GM21825 (cell line): ENCODE data around the gene ABHD1.
"Not testable (repeated sequence)": the region's sequence is repeated elsewhere in the genome, so short reads cannot be mapped to it uniquely, and the experiment has no call there.

Experiments used
- ATAC-seq: cut with Tn5 transposase; IDR thresholded peaks from one replicate; pipeline ENCODE4 v1.9.1; 2021; ENCODE audit warnings: mild to moderate bottlenecking, moderate library complexity; ENCODE audit not compliant: unreplicated experiment

ABHD1 gene

GRCh38 chr2:27123302-27124150, at the start of gene ABHD1:
TSS of gene ABHD1 (plus strand) at chr2:27123815. CDS start at chr2:27123949, 134 bp downstream.
- no peak for ATAC-seq

GRCh38 chr2:27074738-27075565, 48.7 kb upstream of the ABHD1 start:
- no peak for ATAC-seq

- not testable (repeated sequence) for ATAC-seq
Measured at GRCh38 chr2:27075566-27075871, 48.1 kb upstream of the ABHD1 start.

GRCh38 chr2:27076323-27076722, 47.3 kb upstream of the ABHD1 start:
- ATAC-seq, result no peak

- no peak for ATAC-seq
Measured at GRCh38 chr2:27077231-27077630, 46.4 kb upstream of the ABHD1 start.

- ATAC-seq, result no peak
Measured at GRCh38 chr2:27078267-27079194, 45.1 kb upstream of the ABHD1 start, which contains the start of gene EMILIN1. TSS of gene EMILIN1 (plus strand) at chr2:27078615. CDS start at chr2:27079066, 451 bp downstream.

- no peak for ATAC-seq
Measured at GRCh38 chr2:27079233-27080139, 44.1 kb upstream of the ABHD1 start.

GRCh38 chr2:27080140-27080469, 43.5 kb upstream of the ABHD1 start:
- no peak for ATAC-seq

GRCh38 chr2:27080603-27080936, 43.0 kb upstream of the ABHD1 start:
- ATAC-seq, result no peak

GRCh38 chr2:27081984-27082772, 41.4 kb upstream of the ABHD1 start:
- ATAC-seq, result no peak

- no peak for ATAC-seq
Measured at GRCh38 chr2:27082773-27083409, 40.7 kb upstream of the ABHD1 start.

GRCh38 chr2:27083410-27084296, 40.0 kb upstream of the ABHD1 start:
- ATAC-seq, result no peak

GRCh38 chr2:27084297-27085061, 39.1 kb upstream of the ABHD1 start:
- no peak for ATAC-seq

GRCh38 chr2:27085062-27085672, 38.4 kb upstream of the ABHD1 start:
- ATAC-seq, result no peak

- no peak for ATAC-seq
Measured at GRCh38 chr2:27085673-27086089, 37.9 kb upstream of the ABHD1 start.

GRCh38 chr2:27086090-27086723, 37.4 kb upstream of the ABHD1 start:
- ATAC-seq, result peak; percentile 67
